ENCODE data around the gene TSFM.

DNA sequence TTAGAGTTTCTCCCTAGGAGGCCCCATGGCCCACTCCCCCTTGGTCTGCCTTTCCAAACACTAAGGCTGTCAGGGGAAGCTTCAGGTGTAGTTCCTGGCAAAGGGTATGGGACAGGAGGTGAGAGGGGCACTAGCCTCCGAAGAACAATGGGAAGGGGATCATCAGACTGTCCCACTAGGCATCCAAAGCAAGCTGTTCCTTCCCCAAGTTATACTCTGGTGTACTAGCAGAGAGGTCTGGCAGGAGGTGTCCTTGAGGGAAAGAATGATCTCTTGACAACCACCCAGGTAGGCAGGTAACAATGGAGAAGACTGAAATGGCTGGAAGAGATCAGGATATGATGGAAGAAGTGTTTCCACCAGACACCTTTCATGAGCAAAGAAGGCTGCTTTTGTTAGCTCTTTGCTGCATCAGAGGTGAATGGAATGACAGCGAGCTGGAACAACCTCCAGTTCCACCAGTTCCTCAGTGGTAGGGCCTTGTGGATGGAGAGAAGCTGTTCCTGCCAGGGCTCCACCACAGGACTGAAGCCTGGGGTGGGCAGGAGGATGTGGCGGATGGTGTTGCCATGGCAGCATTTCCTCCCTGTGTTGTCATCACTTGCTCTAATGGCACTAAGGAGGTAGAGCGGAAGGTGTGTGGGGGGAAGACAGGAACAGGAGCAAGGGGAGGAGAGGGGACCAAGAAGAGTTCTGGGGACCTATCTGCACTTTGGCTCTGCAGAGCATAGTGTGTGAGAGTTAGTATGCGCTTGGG is 41.8 kb upstream of the TSFM start:
- TF ChIP-seq, protein P1, sequence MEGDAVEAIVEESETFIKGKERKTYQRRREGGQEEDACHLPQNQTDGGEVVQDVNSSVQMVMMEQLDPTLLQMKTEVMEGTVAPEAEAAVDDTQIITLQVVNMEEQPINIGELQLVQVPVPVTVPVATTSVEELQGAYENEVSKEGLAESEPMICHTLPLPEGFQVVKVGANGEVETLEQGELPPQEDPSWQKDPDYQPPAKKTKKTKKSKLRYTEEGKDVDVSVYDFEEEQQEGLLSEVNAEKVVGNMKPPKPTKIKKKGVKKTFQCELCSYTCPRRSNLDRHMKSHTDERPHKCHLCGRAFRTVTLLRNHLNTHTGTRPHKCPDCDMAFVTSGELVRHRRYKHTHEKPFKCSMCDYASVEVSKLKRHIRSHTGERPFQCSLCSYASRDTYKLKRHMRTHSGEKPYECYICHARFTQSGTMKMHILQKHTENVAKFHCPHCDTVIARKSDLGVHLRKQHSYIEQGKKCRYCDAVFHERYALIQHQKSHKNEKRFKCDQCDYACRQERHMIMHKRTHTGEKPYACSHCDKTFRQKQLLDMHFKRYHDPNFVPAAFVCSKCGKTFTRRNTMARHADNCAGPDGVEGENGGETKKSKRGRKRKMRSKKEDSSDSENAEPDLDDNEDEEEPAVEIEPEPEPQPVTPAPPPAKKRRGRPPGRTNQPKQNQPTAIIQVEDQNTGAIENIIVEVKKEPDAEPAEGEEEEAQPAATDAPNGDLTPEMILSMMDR (IDR thresholded peaks at IDR 0.05; ENCODE audit: insufficient read depth, low read length) = no peak
- TF ChIP-seq POLR2AphosphoS5 (IDR thresholded peaks at IDR 0.05; ENCODE audit: low read depth) = no peak
